ENCODE results near the gene MMAA. TPM values are rescaled to one million over a fixed set of nuclear protein-coding genes. Genes with fewer than 3 reads are reported as not detected.
"Not testable (repeated sequence)": the region's sequence is repeated elsewhere in the genome, so short reads cannot be mapped to it uniquely, and the experiment has no call there.

MMAA gene
- 1 to 10 TPM; 2.8 to 5.0 (median 3.8) TPM for total RNA-seq

DNA sequence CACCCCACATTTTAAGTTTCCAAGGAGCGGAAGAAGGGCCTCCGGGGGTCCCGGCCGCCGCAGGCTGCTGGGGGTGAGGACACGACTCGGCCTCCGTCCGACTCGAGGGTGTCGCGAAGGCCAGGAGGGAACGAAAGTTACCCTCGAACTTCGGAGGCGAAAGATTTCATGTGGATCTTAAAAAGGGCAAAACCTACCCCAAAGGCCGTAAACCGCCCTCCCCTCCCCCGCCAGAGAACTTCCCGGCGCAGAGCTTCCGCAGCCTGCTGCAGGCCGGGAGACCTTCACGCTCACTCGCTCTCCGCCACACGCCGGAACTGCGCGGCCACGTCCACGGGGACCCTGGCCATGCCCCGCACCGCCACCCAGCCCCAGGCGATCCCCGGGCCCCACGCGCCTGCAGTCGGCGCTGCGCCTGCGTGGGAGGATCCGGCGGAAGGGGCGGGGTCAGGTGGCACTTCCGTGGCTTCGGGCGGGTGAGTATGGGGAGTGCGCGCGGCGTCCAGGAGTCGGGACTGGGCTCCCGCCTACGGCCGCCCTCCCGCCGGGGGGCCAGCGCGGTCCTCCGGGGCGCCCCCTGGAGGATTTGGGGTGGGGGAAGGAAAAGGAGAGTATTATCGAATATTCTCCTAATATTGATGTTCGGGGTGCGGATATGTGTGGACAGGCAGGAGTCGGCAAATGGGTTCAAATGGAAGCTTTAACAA is at the start of gene MMAA:
MMAA (plus strand) TSS at position 454 of the 707 bp plus-strand sequence. CDS start 19,755 bp downstream, outside the sequence.
- TF ChIP-seq POLR2AphosphoS5 (IDR thresholded peaks at IDR 0.05) (peak; percentile 98), POLR2A (IDR thresholded peaks at IDR 0.05) (peak; percentile 96), EP300 (IDR thresholded peaks at IDR 0.05) (no peak)
- TF ChIP-seq, protein P1, sequence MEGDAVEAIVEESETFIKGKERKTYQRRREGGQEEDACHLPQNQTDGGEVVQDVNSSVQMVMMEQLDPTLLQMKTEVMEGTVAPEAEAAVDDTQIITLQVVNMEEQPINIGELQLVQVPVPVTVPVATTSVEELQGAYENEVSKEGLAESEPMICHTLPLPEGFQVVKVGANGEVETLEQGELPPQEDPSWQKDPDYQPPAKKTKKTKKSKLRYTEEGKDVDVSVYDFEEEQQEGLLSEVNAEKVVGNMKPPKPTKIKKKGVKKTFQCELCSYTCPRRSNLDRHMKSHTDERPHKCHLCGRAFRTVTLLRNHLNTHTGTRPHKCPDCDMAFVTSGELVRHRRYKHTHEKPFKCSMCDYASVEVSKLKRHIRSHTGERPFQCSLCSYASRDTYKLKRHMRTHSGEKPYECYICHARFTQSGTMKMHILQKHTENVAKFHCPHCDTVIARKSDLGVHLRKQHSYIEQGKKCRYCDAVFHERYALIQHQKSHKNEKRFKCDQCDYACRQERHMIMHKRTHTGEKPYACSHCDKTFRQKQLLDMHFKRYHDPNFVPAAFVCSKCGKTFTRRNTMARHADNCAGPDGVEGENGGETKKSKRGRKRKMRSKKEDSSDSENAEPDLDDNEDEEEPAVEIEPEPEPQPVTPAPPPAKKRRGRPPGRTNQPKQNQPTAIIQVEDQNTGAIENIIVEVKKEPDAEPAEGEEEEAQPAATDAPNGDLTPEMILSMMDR (IDR thresholded peaks at IDR 0.05) = peak; percentile 49 to 79 (median 60)
- peaks cover 10 to 32% (median 16%) of the 10 kb centered on the region in 3 donors for H3K4me1 ChIP-seq
- peak within 1 kb of the TSS; percentile 94 to 95 (median 94) for H3K27ac ChIP-seq
- no peaks in the 10 kb centered on the region for H3K9me3 ChIP-seq
- no peaks in the 10 kb centered on the region for H3K36me3 ChIP-seq
- no peaks in the 10 kb centered on the region for H3K27me3 ChIP-seq
- peak; percentile 99 for ATAC-seq
- WGBS, 2 donors (ENCODE audit: low coverage in 1 of 2) = 0% methylated on average over 1 of the region's 66 CpGs; no CpG with 5 or more reads in 1 of the 2 donors
- H3K4me3 ChIP-seq = peak within 1 kb of the TSS; percentile 75 to 84

GRCh38 chr4:145574546-145574945 is 44.6 kb upstream of the MMAA start:
- 68 to 100% methylated on average over 2 to 5 of the region's 7 CpGs for WGBS, 2 donors (ENCODE audit: low coverage in 1 of 2)
- ATAC-seq = not testable (repeated sequence)

GRCh38 chr4:145580906-145581305 is 38.3 kb upstream of the MMAA start:
- no peak for ATAC-seq
- no peaks in the 10 kb centered on the region for H3K36me3 ChIP-seq
- no peaks in the 10 kb centered on the region for H3K4me1 ChIP-seq
- H3K27ac ChIP-seq = no peak overlapping the region
- TF ChIP-seq, protein P1 (IDR thresholded peaks at IDR 0.05) = no peak
- TF ChIP-seq EP300 (IDR thresholded peaks at IDR 0.05) (no peak), POLR2AphosphoS5 (IDR thresholded peaks at IDR 0.05) (no peak), POLR2A (IDR thresholded peaks at IDR 0.05) (no peak)
- 59 to 79% methylated on average over 3 of the region's 3 CpGs for WGBS, 2 donors (ENCODE audit: low coverage in 1 of 2)
- H3K27me3 ChIP-seq = no peaks in the 10 kb centered on the region
- H3K4me3 ChIP-seq = no peak overlapping the region
- H3K9me3 ChIP-seq = peaks cover 0 to 6% (median 0%) of the 10 kb centered on the region in 3 donors

More at GRCh38 chr4:145574546-145574945, 44.6 kb upstream of the MMAA start:
- not testable (repeated sequence) for H3K36me3 ChIP-seq, H3K27me3 ChIP-seq, H3K4me1 ChIP-seq, H3K9me3 ChIP-seq, H3K27ac ChIP-seq, H3K4me3 ChIP-seq

- WGBS, 2 donors (ENCODE audit: low coverage in 1 of 2) = 86 to 89% methylated on average over 6 of the region's 6 CpGs
- TF ChIP-seq, protein P1 (IDR thresholded peaks at IDR 0.05) = no peak
- TF ChIP-seq POLR2AphosphoS5 (IDR thresholded peaks at IDR 0.05) (no peak), POLR2A (IDR thresholded peaks at IDR 0.05) (no peak), EP300 (IDR thresholded peaks at IDR 0.05) (no peak)
- Histone ChIP-seq H3K4me3 (no peak overlapping the region), H3K4me1 (no peaks in the 10 kb centered on the region), H3K36me3 (no peaks in the 10 kb centered on the region), H3K27me3 (no peaks in the 10 kb centered on the region), H3K9me3 (peaks cover 0 to 5% (median 0%) of the 10 kb centered on the region in 3 donors), H3K27ac (no peak overlapping the region)
- ATAC-seq = no peak
Observed at GRCh38 chr4:145583191-145584055, 35.8 kb upstream of the MMAA start.

DNA sequence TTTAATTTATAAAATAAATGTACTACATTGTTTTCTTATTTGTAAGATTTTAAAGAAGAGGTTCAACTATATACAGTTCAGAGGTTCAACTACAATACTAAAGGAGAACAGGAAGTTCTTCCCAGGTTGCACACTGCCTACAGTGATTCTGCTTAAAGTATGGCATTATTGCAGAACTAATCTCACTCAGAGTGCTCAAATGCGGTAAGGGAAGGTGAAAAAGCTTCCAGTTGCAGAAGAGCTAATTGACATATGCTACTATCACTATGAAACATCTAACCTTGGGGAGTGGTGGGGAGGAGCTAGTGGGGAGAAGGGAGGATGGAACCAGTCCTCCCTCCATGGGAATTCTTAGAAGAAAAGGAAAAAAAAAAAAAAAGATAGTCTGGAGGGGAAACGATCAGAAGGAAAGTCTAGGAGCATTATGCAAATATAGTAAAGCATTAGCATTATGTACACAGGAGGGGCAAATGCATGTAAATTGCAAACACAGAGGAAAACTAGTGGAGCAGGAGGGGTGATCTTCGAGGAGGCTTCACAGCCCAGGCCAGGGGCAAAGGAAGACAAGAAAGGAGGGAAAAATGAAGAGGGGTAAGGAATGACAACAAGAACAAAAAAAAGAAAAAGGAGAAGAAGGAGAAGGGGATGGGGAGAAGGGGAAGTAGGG is 32.0 kb upstream of the MMAA start:
- no peaks in the 10 kb centered on the region for H3K27me3 ChIP-seq
- no peak overlapping the region for H3K4me3 ChIP-seq
- no peaks in the 10 kb centered on the region for H3K36me3 ChIP-seq
- H3K27ac ChIP-seq = no peak overlapping the region
- TF ChIP-seq POLR2A (IDR thresholded peaks at IDR 0.05) (no peak), EP300 (IDR thresholded peaks at IDR 0.05) (no peak), POLR2AphosphoS5 (IDR thresholded peaks at IDR 0.05) (no peak)
- TF ChIP-seq, protein P1 (IDR thresholded peaks at IDR 0.05) = no peak
- 49 to 58% methylated on average over 2 to 3 of the region's 3 CpGs for WGBS, 2 donors (ENCODE audit: low coverage in 1 of 2)
- no peak for ATAC-seq
- H3K9me3 ChIP-seq = no peaks in the 10 kb centered on the region
- no peaks in the 10 kb centered on the region for H3K4me1 ChIP-seq

GRCh38 chr4:145589381-145589780 is 29.8 kb upstream of the MMAA start:
- ATAC-seq, H3K36me3 ChIP-seq, H3K4me1 ChIP-seq, H3K27me3 ChIP-seq, H3K4me3 ChIP-seq, H3K27ac ChIP-seq, H3K9me3 ChIP-seq: not testable (repeated sequence)
- WGBS, 2 donors (ENCODE audit: low coverage in 1 of 2) = 79 to 82% methylated on average over 2 of the region's 2 CpGs

Measured in gastroesophageal sphincter (tissue), 4 donors.